C4-2B (cell line): ENCODE data around the gene SCO2.

Experiments used
- ZFX ChIP-seq: fragments of 450-650 bp; IDR thresholded peaks from 2 replicates; pipeline ENCODE4 v1.6.1; 2017
- TF ChIP-seq, protein P1 (sequence below): fragments of 450-650 bp; conservative IDR thresholded peaks from 2 replicates; pipeline ENCODE4 v1.5.1; 2017; ENCODE audit warnings: mild to moderate bottlenecking

DNA sequence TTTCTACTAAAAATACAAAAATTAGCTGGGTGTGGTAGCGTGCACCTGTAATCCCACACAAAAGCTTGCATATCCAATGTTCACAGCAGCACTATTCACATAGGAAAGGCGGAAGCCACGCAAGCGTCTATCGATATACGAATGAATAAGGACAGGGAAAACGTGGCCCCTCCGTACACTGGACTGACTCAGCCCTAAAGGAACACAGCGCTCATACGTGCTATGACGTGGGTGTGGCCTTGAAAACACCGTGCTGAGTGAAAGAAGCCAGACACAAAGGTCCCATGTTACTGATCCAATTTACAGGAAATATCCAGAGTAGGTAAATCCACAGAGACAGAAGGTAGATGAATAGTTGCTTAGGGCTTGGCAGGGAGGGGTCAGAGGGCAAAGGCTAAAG, 24.9 kb downstream of the SCO2 start:
- TF ChIP-seq, protein P1, sequence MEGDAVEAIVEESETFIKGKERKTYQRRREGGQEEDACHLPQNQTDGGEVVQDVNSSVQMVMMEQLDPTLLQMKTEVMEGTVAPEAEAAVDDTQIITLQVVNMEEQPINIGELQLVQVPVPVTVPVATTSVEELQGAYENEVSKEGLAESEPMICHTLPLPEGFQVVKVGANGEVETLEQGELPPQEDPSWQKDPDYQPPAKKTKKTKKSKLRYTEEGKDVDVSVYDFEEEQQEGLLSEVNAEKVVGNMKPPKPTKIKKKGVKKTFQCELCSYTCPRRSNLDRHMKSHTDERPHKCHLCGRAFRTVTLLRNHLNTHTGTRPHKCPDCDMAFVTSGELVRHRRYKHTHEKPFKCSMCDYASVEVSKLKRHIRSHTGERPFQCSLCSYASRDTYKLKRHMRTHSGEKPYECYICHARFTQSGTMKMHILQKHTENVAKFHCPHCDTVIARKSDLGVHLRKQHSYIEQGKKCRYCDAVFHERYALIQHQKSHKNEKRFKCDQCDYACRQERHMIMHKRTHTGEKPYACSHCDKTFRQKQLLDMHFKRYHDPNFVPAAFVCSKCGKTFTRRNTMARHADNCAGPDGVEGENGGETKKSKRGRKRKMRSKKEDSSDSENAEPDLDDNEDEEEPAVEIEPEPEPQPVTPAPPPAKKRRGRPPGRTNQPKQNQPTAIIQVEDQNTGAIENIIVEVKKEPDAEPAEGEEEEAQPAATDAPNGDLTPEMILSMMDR = no peak
- no peak for TF ChIP-seq ZFX
